GM20000 (cell line): ENCODE data around the gene TTC8.

Source experiments
- DNase-seq: peaks from one replicate; pipeline ENCODE4 v3.0.0; 2012; ENCODE audit warnings: low spot score
- TF ChIP-seq, protein P1 (sequence below): IDR thresholded peaks from 2 replicates; pipeline ENCODE4 v1.5.1; 2012; ENCODE audit warnings: mild to moderate bottlenecking, control low read depth; ENCODE audit errors: extremely low read depth, missing control alignments

TTC8 gene

GRCh38 chr14:88908216-88908615, 83.8 kb downstream of the TTC8 start:
- TF ChIP-seq, protein P1, sequence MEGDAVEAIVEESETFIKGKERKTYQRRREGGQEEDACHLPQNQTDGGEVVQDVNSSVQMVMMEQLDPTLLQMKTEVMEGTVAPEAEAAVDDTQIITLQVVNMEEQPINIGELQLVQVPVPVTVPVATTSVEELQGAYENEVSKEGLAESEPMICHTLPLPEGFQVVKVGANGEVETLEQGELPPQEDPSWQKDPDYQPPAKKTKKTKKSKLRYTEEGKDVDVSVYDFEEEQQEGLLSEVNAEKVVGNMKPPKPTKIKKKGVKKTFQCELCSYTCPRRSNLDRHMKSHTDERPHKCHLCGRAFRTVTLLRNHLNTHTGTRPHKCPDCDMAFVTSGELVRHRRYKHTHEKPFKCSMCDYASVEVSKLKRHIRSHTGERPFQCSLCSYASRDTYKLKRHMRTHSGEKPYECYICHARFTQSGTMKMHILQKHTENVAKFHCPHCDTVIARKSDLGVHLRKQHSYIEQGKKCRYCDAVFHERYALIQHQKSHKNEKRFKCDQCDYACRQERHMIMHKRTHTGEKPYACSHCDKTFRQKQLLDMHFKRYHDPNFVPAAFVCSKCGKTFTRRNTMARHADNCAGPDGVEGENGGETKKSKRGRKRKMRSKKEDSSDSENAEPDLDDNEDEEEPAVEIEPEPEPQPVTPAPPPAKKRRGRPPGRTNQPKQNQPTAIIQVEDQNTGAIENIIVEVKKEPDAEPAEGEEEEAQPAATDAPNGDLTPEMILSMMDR = no peak
- no peak for DNase-seq

DNA sequence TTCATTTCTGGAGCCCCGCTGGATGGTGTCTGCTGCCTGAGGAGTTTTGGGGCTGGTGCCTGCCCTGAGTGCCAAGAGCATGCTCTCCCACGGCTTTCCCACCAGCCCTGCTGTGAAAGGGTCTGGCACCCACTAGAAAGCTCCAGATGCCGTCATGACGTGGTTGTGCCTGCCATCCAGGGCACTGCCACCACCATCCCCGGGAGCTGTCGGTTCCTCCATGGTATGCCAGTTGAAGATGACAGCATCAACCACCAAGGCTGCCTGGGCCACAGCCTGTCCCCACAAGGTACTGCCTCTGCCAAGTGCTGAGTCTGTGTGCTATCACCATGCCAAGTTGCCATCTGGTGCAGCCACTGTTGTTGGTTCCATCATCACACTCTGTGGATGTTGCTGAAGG, 85.9 kb downstream of the TTC8 start:
- no peak for DNase-seq
- TF ChIP-seq, protein P1 = no peak

GRCh38 chr14:88911809-88912208, 87.4 kb downstream of the TTC8 start:
- no peak for DNase-seq
- TF ChIP-seq, protein P1 = no peak

- TF ChIP-seq, protein P1 = no peak
- DNase-seq = no peak
Observed at GRCh38 chr14:88914956-88915355, 90.5 kb downstream of the TTC8 start.

GRCh38 chr14:88919502-88919901, 95.1 kb downstream of the TTC8 start:
- DNase-seq = no peak
- TF ChIP-seq, protein P1 = no peak
